GM12892 (cell line): Measurements from ENCODE around the gene PAEP.

Source experiments
- DNase-seq: peaks from one replicate; pipeline ENCODE4 v3.0.0; 2011; ENCODE audit not compliant: insufficient read length
- FAIRE-seq: peaks from 2 replicates; lab custom pipeline; 2011; peaks lifted over from hg19 to GRCh38; lab: Jason Lieb, UNC
- POLR2A ChIP-seq: IDR thresholded peaks from 2 replicates; pipeline ENCODE4 v1.6.1; 2011; ENCODE audit warnings: low read depth, low read length, control low read depth
- POLR2AphosphoS5 ChIP-seq: IDR thresholded peaks from 2 replicates; pipeline ENCODE4 v1.6.1; 2011; ENCODE audit warnings: low read depth, low read length, control low read depth
- TAF1 ChIP-seq: IDR thresholded peaks from 2 replicates; pipeline ENCODE4 v1.6.1; 2011; ENCODE audit warnings: low read depth, mild to moderate bottlenecking, control low read depth, low read length, borderline replicate concordance

The PAEP gene

GRCh38 chr9:135610290-135611141, 49.0 kb downstream of the PAEP start:
- TF ChIP-seq TAF1: no peak
- TF ChIP-seq POLR2AphosphoS5: no peak
- TF ChIP-seq POLR2A: no peak
- DNase-seq: no peak
- no peak for FAIRE-seq

GRCh38 chr9:135611142-135611874, 49.8 kb downstream of the PAEP start:
- FAIRE-seq: no peak
- TF ChIP-seq TAF1 (no peak), POLR2A (no peak), POLR2AphosphoS5 (no peak)
- DNase-seq: no peak

GRCh38 chr9:135611875-135612209, 50.3 kb downstream of the PAEP start:
- DNase-seq: no peak
- no peak for FAIRE-seq
- no peak for TF ChIP-seq TAF1
- no peak for TF ChIP-seq POLR2A
- TF ChIP-seq POLR2AphosphoS5: no peak

- no peak for DNase-seq
- no peak for FAIRE-seq
- TF ChIP-seq TAF1 (no peak), POLR2AphosphoS5 (no peak), POLR2A (no peak)
Observed at GRCh38 chr9:135612437-135612836, 50.9 kb downstream of the PAEP start.

GRCh38 chr9:135612981-135613910, 51.7 kb downstream of the PAEP start:
- no peak for TF ChIP-seq POLR2A
- TF ChIP-seq POLR2AphosphoS5: no peak
- no peak for FAIRE-seq
- DNase-seq: no peak

- FAIRE-seq (no peak), DNase-seq (no peak)
- TF ChIP-seq TAF1 (no peak), POLR2A (no peak), POLR2AphosphoS5 (no peak)
Observed at GRCh38 chr9:135613946-135614805, 52.6 kb downstream of the PAEP start.

GRCh38 chr9:135614821-135615665, 53.5 kb downstream of the PAEP start:
- DNase-seq (no peak), FAIRE-seq (no peak)
- no peak for TF ChIP-seq POLR2A
- TF ChIP-seq TAF1: no peak
- TF ChIP-seq POLR2AphosphoS5: no peak

- FAIRE-seq (no peak), DNase-seq (no peak)
- TF ChIP-seq POLR2AphosphoS5 (no peak), TAF1 (no peak), POLR2A (no peak)
Observed at GRCh38 chr9:135615666-135616618, 54.4 kb downstream of the PAEP start.
